ENCODE results near the gene SLIT3. TPM values are rescaled to one million over a fixed set of nuclear protein-coding genes. Genes with fewer than 3 reads are reported as not detected.

Gene SLIT3
- polyA plus RNA-seq, 4 donors = 55.4 to 60.5 (median 57.8) TPM

DNA sequence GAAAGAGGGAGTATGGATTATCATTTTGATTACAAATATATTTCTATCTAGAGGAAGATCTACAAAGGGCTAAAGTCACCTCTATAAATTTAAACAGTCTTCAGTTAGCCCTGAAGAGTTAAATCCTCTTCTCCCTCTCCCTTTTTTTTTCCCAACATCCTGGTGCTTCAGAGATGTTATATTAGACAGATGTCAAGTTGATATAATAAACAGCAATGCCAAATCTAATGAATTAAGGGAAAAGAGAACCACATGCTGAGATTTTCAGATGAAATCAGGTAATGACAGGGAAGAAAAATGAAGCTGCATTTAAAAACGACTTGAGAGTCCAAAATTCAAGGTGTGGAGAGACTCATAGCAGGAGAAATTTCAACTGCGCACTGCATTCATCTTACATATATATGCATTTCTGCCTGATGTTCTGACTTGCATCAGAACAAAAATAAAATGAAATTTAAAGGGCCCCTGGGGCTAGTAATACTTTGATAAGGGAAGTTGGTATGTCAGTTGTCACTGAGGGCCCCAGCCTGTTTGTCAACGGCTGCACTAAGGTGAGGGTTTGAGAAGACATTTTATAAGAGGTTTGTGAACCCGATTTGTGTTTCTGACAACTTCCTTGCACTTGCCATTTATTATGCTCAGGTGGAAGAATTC lies 382.9 kb downstream of the SLIT3 start:
- no peak for DNase-seq (ENCODE audit: low read depth in 4 of 4, low spot score in 3 of 4)

DNA sequence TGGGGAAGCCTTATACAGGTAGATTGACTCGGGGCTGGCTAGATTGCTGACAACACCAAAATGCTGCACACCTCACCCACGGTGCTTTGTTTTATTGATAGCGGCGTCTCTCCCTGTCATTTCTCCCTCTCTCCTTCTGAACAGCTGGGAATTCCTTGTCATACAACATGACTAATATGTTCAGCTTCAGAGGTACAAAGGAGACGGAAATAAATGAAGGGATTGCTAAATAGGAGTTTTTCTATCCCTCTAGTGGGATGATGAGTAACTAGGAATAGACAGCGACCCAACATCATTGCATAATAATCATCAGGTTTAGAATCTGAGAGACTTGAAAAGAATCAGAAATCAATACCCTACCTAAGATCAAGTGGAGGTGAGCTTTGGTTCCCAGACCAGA lies 384.1 kb downstream of the SLIT3 start:
- no peak for DNase-seq (ENCODE audit: low read depth in 4 of 4, low spot score in 3 of 4)

DNA sequence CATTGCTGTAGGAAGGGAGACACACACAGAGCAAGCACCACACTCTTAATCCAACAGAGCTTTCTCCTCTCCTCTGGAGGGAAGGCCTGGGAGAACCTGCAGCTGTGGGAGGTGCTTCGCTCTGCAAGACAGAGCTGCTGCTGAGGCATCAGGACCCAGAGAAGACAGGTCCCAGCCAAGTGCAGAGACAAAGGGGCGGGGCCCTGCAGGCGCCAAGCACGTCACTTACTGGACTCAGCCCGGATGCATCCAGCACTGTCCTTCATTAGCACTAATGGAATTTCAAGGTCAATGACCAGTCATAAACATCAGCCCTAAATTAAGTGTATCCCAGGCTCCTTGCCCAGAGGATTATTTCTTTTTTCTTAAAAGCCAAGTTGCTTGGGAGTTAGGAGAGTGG lies 384.7 kb downstream of the SLIT3 start:
- DNase-seq (ENCODE audit: low read depth in 4 of 4, low spot score in 3 of 4) = peak; percentile 22 to 56 (median 44)

DNA sequence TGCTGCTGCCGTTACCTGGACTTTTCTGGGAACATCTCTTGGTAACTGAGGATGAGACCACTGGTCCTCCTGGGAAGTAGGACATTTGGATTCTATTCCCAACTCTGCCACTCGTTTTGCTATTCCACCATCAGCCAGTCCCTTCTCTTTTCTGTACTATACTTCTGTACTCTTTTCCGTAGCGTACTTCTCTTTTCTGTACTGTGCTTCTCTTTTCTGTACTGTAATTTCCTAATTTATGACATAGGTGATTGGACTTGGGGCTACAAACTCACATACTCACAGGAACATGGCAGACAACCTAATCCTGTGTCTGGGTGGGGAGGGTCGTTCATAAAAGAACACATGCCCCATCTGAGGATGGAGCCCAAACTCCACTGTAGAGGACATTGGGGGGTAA lies 386.4 kb downstream of the SLIT3 start:
- DNase-seq (ENCODE audit: low read depth in 4 of 4, low spot score in 3 of 4) = no peak

DNA sequence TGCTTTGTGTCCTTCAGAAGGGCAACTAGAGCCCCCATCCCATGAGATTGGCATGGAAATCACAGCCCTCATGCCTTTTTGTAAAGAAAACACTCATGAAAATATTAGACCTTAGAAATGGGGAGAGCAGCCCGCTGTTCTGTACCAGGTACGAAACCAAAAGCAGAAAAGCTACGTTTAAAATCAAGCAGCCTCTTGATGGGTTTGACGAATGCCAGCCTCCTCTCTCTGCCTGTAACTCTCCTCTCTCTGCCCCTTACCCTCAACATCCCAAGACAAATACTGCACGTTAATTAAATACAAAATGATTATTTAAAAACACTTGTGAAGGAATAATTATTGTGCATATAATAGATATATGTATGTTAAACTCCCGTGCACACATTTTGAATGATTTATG lies 390.1 kb downstream of the SLIT3 start:
- DNase-seq (ENCODE audit: low read depth in 4 of 4, low spot score in 3 of 4) = no peak

DNA sequence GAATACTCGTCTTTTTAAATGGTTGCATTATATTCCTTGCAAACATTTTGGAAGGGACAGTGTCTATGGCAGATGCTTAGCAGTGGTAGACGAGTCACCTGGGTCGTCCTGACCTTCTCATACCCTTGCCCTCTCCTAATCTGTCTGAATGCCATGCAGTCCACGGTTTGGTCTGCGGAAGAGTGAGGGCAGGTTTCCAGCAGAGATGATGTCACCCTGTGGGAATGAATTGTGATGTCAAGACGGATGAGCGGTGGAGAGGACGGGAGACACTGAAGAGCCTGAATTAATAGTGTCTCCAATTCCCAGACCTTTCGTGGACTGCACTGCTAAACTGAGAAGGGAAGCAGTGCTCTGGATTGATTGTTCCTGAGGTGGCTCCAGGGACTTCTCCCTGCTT lies 392.7 kb downstream of the SLIT3 start:
- no peak for DNase-seq (ENCODE audit: low read depth in 4 of 4, low spot score in 3 of 4)

DNA sequence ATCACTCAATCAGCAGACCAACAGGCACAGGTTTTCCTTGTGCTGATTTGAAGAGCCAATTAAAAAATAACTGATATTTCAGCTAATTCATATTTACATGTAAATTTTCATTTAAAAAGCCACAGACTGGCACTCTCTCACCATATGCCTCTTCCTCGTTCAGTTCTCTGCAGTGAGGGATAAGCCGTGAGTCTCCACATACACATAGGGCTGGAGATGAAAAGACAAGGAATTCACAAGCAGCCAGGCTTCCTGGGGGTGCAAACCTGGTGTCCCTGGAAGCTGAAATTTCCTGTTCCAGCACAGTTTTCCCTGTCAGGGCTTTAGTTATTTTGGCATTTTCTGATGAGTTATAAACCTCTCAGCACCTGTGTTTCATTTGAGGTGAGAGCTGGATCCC lies 397.9 kb downstream of the SLIT3 start:
- DNase-seq (ENCODE audit: low read depth in 4 of 4, low spot score in 3 of 4) = no peak

DNA sequence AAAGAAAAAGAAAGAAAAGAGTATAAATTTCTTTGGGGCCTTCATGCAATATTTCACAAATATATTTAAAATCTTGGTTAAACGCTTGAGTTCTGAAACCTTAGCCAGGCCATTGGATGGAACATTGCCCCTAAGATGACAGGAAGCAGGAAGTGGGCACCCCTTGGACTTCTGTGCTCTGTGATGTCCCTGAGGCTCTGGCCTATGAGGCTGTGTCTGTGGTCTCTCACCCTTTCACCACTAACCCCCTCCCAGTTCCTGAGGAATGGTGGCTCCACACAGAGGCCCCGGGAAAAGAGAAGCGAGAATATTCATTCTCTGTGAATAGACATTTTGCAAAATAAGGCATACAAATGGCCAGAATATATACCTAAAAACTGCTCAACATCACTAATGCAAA lies 401.3 kb downstream of the SLIT3 start:
- DNase-seq (ENCODE audit: low read depth in 4 of 4, low spot score in 3 of 4) = no peak

DNA sequence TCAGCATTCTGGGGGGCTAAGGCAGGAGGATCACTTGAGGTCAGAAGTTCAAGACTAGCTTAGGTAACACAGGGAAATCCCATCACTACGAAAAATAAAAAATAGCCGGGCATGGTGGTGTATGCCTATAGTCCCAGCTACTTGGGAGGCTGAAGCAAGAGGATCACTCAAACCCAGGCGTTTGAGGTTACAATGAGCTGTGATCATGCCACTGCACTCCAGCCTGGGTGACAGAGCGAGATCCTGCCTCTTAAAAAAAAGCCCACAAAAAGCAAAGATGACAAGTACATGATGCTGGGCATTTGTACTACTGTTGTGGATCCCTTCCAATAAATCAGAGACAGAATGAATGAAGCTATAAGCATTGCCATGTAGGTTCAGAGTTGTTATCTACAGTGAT lies 401.7 kb downstream of the SLIT3 start:
- DNase-seq (ENCODE audit: low read depth in 4 of 4, low spot score in 3 of 4) = no peak

DNA sequence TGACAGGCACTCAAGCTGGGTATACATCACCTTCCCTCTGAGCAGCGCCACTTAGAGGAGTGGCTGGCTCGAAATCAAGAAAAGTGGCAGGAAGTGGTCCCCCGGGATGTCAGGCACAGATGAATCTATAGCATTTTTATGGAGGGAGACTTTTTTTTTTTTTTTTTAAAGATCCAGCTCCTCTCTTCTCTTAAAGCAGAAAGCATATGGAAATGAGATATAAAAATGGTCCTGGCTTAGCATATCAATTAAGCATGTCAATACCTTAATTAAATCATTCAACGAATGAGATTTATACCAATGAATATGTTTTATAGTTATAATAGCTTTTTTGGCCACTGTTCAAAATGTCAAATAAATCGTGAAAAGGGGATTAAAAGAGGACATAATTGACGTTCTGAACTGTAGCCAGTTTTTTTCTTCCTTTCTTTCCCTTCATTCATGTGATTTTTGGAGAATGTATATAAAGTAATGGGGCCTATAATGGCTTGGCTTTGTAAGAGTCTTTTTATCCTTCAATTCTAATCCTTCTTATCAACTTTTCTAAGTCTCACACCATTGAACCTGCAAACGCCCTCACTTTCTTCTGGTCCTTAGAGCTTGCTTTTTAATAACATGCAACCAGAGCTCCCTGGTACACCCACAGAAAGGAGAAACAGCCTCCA lies 402.6 kb downstream of the SLIT3 start:
- DNase-seq (ENCODE audit: low read depth in 4 of 4, low spot score in 3 of 4) = no peak

DNA sequence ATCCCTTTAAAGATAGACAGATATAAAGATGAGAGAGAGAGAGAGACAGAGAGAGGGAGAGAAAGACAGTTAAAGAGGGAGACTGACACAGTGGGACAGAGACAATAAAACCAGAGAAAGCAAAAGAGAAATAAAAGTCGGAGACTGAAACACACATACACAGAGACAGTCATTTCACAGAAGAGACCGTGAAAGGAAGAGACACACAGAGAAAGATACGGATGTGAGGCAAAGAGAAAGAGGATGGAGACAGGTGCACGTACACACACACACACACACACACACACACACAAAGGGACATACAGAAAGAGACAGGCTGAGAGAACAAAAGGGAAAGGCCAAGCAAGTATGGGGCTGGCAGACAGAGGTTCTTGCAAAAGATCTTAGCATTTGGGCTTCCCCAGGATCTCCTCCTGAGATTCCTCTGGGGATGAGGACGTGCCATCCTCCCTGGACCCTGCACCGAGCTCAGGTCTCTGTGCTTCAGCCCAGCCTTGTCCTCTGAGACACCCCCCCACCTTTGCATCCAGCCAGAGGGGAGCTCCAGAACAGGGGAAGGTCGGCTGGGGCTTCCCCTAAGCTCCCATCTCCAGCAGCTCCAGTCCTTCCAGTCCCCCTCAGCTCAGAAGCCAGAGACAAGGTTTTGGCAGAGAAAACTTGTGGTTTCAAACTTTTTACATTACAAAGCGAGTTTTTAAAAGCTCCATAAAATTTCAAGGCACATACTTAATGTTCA lies 403.4 kb downstream of the SLIT3 start:
- DNase-seq (ENCODE audit: low read depth in 4 of 4, low spot score in 3 of 4) = no peak

DNA sequence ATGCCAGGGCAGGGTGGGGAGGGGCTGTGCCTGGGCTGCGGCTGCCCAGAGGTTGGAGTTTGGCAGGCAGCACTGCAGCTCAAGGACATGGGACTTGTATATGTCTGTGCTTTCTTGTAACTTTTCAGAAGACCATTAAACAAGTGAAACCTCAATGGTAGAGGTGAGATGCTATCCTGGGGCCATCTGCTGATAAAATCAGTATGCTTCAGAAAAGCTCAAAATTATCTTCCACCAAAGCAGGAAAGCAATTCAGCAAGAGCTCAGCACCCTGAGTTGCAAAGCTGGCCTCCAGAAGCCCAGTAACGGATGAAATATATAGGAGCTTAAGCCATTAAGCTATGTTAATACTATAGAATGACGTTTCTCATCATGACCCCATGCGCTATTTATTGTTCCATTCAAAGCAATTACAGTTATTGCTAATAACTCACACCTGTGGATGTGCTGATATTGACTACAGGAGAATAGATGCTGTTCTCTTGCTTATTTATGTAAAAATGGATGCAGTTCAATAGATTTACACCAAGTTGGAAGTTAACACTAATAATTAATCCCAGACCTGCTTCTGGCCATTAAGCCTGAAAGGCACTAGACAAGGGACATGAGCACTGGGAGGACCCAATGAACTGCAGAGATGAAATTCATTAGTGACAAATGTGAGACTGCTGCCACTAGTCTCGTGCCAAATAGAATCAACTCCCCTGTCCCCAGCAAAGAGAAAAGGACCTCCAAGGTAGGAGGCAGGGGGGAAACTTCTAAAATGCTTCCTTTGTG lies 405.5 kb downstream of the SLIT3 start:
- no peak for DNase-seq (ENCODE audit: low read depth in 4 of 4, low spot score in 3 of 4)

DNA sequence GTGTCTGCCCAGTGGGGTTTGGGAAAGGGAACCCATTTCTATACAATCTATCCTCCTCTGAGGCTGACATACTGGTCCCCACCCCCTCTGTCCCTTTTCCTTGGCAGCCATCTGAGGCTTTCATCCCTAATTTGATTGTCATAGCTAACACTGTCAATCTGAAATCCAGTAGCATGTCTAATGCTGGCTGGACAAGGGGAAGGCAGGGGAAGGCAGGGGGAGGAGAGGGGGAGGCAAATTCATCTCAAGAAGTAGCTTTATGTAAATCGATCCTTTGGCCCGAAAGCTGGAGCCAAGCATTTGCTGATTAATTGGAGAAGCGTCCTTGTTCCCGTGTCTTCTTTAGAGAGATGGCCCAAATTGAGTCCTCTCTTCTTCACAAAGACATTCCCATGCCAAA lies 407.7 kb downstream of the SLIT3 start:
- no peak for DNase-seq (ENCODE audit: low read depth in 4 of 4, low spot score in 3 of 4)

DNA sequence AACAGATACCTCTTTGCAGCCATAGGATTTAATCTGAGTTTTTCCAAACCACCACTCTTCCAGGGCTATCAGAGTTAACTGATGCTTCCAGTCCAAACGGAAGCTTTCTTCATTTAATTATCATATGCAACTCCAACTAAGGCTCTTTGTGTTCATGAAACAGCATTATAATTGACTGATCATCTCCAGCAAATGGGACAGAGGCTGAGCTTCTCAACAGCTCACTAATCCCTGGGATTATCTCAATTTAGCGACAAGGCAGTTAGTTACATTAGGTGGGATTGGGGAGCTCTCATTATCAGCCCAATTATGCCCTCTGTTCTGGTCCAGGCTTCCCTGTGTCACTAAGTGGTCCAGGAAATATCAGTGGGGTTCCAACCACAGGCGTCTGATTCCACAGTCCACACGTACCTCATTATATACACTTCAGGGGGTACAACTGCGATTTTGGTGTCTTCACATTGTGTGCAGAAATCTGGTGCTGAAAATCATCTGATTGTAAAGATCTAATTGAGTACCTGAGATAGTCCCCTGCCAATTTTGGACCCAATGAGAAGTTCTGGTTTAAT lies 408.2 kb downstream of the SLIT3 start:
- no peak for DNase-seq (ENCODE audit: low read depth in 4 of 4, low spot score in 3 of 4)

DNA sequence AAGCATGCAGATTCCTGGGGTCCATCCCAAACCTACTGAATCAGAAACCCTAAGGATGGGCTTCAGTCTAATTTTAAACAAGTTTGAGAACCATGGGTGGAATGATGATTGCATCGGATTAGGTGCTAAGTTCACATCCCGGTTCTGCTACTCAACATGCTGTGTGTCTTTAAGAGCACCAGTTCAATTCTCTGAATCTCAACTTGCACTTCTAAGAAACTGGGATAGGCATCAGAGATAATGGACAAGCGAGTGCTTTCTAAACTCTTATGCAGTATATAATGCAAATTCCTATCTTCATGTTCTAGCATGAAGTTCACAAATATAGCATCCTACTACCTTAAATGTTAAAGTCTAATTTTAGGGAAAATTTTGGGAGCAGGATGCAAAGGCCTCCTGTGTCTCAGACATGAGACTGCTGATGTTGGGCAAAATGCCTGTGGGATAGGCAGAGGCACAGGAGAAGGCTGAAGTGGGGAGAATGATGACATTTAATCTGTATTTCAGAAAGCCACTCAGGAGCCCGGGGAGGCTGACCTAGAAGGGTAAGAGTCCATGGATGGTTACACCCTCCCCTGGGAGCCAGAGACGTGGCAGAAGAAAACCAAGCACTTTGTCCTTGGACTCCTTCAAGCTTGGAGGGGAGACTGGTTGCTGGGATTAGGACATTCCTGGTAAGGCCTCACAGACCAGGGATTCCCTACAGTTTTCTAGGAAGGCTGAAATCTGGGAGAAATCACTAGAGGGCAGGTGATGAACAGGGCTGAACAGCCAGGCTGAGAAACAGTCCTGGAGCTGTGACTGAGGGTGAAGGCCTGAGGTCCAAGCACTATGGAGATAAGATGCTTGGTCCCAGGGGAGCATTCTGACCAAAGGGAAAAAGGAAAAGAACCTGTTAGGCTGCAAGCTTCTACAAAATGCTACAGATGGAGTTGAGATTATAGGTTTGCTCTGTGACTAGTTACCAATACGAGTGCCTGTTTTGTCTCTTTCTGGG lies 409.8 kb downstream of the SLIT3 start:
- no peak for DNase-seq (ENCODE audit: low read depth in 4 of 4, low spot score in 3 of 4)

DNA sequence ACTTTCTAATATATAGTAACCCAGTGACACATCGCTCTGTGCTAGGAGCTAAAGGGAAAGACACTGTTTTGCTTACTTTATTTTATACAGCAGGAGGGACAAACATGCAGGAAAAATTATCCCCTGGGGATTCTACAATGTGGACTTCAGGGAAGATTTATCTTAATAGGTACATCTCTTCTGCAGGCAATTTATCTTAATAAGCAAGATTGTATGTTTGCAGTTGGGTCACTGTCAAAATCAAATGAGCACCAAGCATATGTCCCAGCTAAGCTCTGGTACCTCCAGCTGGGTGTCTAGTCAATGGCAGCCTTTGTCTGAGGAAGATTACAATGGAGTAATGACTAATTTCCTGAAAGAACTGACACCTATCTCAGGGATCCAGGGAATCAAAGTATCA lies 411.9 kb downstream of the SLIT3 start:
- no peak for DNase-seq (ENCODE audit: low read depth in 4 of 4, low spot score in 3 of 4)

DNA sequence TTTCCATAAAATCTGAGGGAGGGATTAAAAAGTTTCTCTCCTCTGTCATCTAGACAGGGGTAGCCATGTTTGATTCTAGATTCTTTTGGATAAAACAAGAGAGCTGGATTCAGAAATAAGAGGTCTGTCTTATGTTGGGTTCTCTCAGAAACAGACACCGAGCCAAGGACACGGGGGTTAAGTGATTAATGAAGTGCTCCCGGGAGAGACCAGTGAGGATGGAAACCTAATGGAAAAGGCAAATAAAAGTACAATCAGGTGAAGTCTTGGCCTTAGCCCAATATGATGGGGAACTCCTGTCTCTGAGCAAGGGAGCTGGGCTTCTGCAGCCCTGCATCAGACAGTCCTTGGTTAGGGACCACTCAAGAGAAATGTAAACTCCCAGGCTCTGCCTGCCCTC lies 413.0 kb downstream of the SLIT3 start:
- DNase-seq (ENCODE audit: low read depth in 4 of 4, low spot score in 3 of 4) = no peak

DNA sequence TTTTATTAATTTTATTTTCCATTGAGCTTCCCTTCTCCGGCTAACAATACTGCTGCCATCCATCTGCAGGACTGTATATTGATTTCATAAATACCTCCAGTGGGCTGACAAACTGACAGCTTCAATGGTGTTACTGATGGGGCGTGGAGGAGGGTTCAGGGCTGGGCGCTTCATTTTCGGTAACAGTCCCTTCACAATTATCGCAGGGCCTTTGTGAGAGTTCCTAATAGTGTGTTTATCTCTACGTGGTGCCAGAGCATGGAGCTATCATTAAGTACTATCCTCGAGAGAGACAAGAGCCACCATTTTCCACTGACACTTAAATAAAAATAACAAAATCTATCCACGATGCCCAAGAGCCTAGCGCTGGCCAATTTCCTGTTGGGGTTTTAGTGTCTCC lies 414.8 kb downstream of the SLIT3 start:
- DNase-seq (ENCODE audit: low read depth in 4 of 4, low spot score in 3 of 4) = no peak

DNA sequence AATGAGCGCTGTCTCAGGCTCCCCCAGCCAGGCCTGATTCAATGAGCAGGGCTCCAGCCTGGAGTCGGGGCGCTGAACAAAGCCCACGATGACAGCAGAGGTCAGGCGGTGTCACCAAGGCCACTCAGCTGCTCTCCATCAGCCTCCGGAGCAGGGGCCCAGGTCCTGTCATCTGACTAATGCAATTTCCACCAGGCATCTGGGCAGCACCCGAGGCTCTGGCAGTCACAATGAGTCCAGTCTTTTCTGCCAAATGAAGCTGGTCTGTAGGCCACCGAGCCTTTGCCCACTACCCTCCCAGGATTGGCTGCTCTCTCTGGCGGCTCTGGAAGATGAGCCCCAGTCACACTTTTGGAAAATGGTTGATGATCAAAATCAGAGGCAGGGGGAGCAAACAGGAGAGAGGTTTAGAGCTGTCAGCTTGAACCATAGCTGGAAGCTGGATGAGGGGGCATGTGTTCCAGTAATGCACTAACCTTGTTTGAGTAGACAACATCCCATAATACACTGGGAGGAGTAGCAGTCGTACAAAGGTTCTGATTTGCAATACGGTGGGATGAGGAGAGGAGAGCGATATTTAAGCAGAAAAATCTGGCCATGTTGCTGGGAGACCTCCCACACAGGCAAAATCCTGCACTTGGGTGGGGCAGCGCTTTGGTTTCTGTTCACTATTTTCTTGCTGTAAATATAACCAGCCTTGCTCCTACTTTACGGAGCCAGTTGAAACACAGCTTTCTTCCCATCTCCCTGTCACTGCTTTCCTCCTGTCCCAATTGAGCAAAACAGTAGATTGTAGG lies 415.4 kb downstream of the SLIT3 start:
- DNase-seq (ENCODE audit: low read depth in 4 of 4, low spot score in 3 of 4) = no peak
